ENCODE results near the gene DIRAS1. TPM values are rescaled to one million over a fixed set of nuclear protein-coding genes. Genes with fewer than 3 reads are reported as not detected.
"Not testable (repeated sequence)": the region's sequence is repeated elsewhere in the genome, so short reads cannot be mapped to it uniquely, and the experiment has no call there.

Gene DIRAS1
- polyA plus RNA-seq, 1 experiment, result 21.4 TPM

GRCh38 chr19:2683430-2684003 lies 37.7 kb downstream of the DIRAS1 start:
- DNase-seq (ENCODE audit: low read depth), result no peak
- ChIA-PET CTCF (no interaction called here), POLR2A (no interaction called here)
- H3K4me3 ChIP-seq (ENCODE audit: low read depth, low read length), result no peak overlapping the region
- no peaks in the 10 kb centered on the region for H3K36me3 ChIP-seq (ENCODE audit: control insufficient read depth, insufficient read depth, low read length)
- no peak for TF ChIP-seq CTCF (IDR thresholded peaks at IDR 0.05; ENCODE audit: insufficient read depth, low read depth, low read length)
- peaks cover 1% of the 10 kb centered on the region; the same call in 1 of the 2 replicates for H3K27me3 ChIP-seq (ENCODE audit: control insufficient read depth, insufficient read depth, low read length)

GRCh38 chr19:2680808-2681207 lies 40.4 kb downstream of the DIRAS1 start:
- POLR2A ChIA-PET, result no interaction called here
- CTCF ChIA-PET, result no interaction called here
- no peaks in the 10 kb centered on the region for H3K36me3 ChIP-seq (ENCODE audit: control insufficient read depth, insufficient read depth, low read length)

GRCh38 chr19:2679439-2679838 lies 41.7 kb downstream of the DIRAS1 start:
- no peak for TF ChIP-seq CTCF (IDR thresholded peaks at IDR 0.05; ENCODE audit: insufficient read depth, low read depth, low read length)
- ChIA-PET CTCF (interaction anchor here (1.0 to 1.4 kb wide), 2 partner anchors 66 to 70 kb away, joined by 3 read pairs; no protein-coding TSS in a partner anchor), POLR2A (no interaction called here)
- Histone ChIP-seq H3K4me3 (ENCODE audit: low read depth, low read length) (no peak overlapping the region), H3K27me3 (ENCODE audit: control insufficient read depth, insufficient read depth, low read length) (peaks cover 4% of the 10 kb centered on the region), H3K36me3 (ENCODE audit: control insufficient read depth, insufficient read depth, low read length) (no peaks in the 10 kb centered on the region)
- no peak for DNase-seq (ENCODE audit: low read depth)

More at GRCh38 chr19:2680808-2681207, 40.4 kb downstream of the DIRAS1 start:
- no peak for DNase-seq (ENCODE audit: low read depth)
- Histone ChIP-seq H3K4me3 (ENCODE audit: low read depth, low read length) (no peak overlapping the region), H3K27me3 (ENCODE audit: control insufficient read depth, insufficient read depth, low read length) (peaks cover 4% of the 10 kb centered on the region)
- no peak for TF ChIP-seq CTCF (IDR thresholded peaks at IDR 0.05; ENCODE audit: insufficient read depth, low read depth, low read length)

- H3K36me3 ChIP-seq (ENCODE audit: control insufficient read depth, insufficient read depth, low read length); H3K4me3 ChIP-seq (ENCODE audit: low read depth, low read length); POLR2A ChIA-PET; DNase-seq (ENCODE audit: low read depth); H3K27me3 ChIP-seq (ENCODE audit: control insufficient read depth, insufficient read depth, low read length): not testable (repeated sequence)
- CTCF ChIA-PET, result interaction anchor here (1.0 to 1.4 kb wide), 2 partner anchors 65 to 71 kb away, joined by 3 read pairs; no protein-coding TSS in a partner anchor
These were observed 42.2 kb downstream of the DIRAS1 start for GRCh38 chr19:2678948-2679347.

GRCh38 chr19:2678044-2678671 lies 43.0 kb downstream of the DIRAS1 start:
- peaks cover 4% of the 10 kb centered on the region for H3K27me3 ChIP-seq (ENCODE audit: control insufficient read depth, insufficient read depth, low read length)
- TF ChIP-seq CTCF (IDR thresholded peaks at IDR 0.05; ENCODE audit: insufficient read depth, low read depth, low read length), result no peak
- CTCF ChIA-PET, result interaction anchor here (1.0 to 1.4 kb wide), 2 partner anchors 64 to 72 kb away, joined by 3 read pairs; no protein-coding TSS in a partner anchor
- POLR2A ChIA-PET, result no interaction called here
- no peak overlapping the region for H3K4me3 ChIP-seq (ENCODE audit: low read depth, low read length)
- no peaks in the 10 kb centered on the region for H3K36me3 ChIP-seq (ENCODE audit: control insufficient read depth, insufficient read depth, low read length)
- no peak for DNase-seq (ENCODE audit: low read depth)
